Adrenal gland (tissue), 12 donors: ENCODE data around the gene GPATCH4. TPM values are rescaled to one million over a fixed set of nuclear protein-coding genes. Genes with fewer than 3 reads are reported as not detected.
"Not testable (repeated sequence)": the region's sequence is repeated elsewhere in the genome, so short reads cannot be mapped to it uniquely, and the experiment has no call there.

Source experiments
- DNase-seq, 7 donors: peaks; one replicate each; pipeline ENCODE4 v3.0.0-alpha.2; 2019 to 2020
- H3K27ac ChIP-seq, 5 donors: fragments of 200-600 bp; sonication (generic) in 4 of 5; 1 replicate in 3 of 5; 2 replicates in 2 of 5; pipeline versions ENCODE4 v1.5.1 to v1.8.0; 2016 to 2020; ENCODE audit warnings: mild to moderate bottlenecking in 1 of 5
- H3K27me3 ChIP-seq: fragments of 200-600 bp; 2 replicates; pipeline ENCODE4 v1.8.0; 2021
- H3K36me3 ChIP-seq, 2 donors: fragments of 200-600 bp; replicated peaks in 1 of 2; 1 replicate in 1 of 2; 2 replicates in 1 of 2; pipeline versions ENCODE4 v1.5.1 to v1.8.0; 2018 to 2022
- H3K4me1 ChIP-seq, 2 donors: fragments of 200-600 bp; replicated peaks in 1 of 2; 1 replicate in 1 of 2; 2 replicates in 1 of 2; pipeline versions ENCODE4 v1.5.1 to v1.8.0; 2018 to 2021
- H3K4me3 ChIP-seq, 4 donors: fragments of 200-600 bp; sonication (generic) in 3 of 4; one replicate each; pipeline ENCODE4 v1.5.1; 2016 to 2018
- H3K9me3 ChIP-seq, 3 donors: fragments of 200-600 bp; sonication (generic) in 1 of 3; replicated peaks in 1 of 3; 1 replicate in 2 of 3; 2 replicates in 1 of 3; pipeline versions ENCODE4 v1.5.1 to v1.8.0; 2016 to 2021
- CTCF ChIP-seq, 6 experiments: fragments of 450-650 bp in 4 of 6; fragments of 200-600 bp in 2 of 6; sonication (generic) in 1 of 6; IDR thresholded peaks; 1 replicate in 5 of 6; 2 replicates in 1 of 6; pipeline versions ENCODE4 v1.5.1 to v1.8.0; 2016 to 2021; ENCODE audit warnings: antibody characterized with exemption in 6 of 6, mild to moderate bottlenecking in 2 of 6, moderate library complexity in 1 of 6
- POLR2A ChIP-seq, 2 donors: fragments of 450-650 bp; IDR thresholded peaks; one replicate each; pipeline ENCODE4 v1.6.1; 2017; ENCODE audit warnings: antibody characterized with exemption in 2 of 2, mild to moderate bottlenecking in 2 of 2, moderate library complexity in 1 of 2
- WGBS, 4 donors: extraction: QIAGEN DNeasy Blood & Tissue Kit in 2 of 4; methylation state at CpG; one replicate each; pipeline versions ENCODE4 v1.1.5 to v1.1.7; 2013 to 2017; 5-methylcytosine and 5-hydroxymethylcytosine counted together
- intact Hi-C, 2 donors: fragments of 100-400 bp; cut with DNase I; formaldehyde crosslinking; loops; one replicate each; pipeline versions ENCODE4 v1.14.1 to v1.15.0; 2022 to 2023
- polyA plus RNA-seq, 3 donors: library from polyadenylated mRNA; stranded (reverse); fragments of 200-250 nt in 2 of 3; fragments of 350-450 nt in 1 of 3; fragmentation: Illumina TruSeq in 1 of 3; extraction: RNeasy Lipid Tissue Mini Kit (QIAGEN cat#74804) in 1 of 3; gene quantifications; one replicate each; pipeline ENCODE4 v1.2.3, GENCODE V29; 2013 to 2014
- total RNA-seq, 9 donors: library from RNA; depleted of rRNA in 4 of 9; stranded (reverse); fragments of >200 nt in 4 of 9; fragments of 120-200 nt in 1 of 9; fragmentation: NEBNext Ultra II Directional in 1 of 9; extraction: Animal tissue kit (Norgen Biotek cat#: 25700) in 1 of 9; gene quantifications; one replicate each; pipeline versions ENCODE4 v1.1.0 to v1.2.4, GENCODE V29; 2013 to 2023
- donor health status: healthy with polysubstance abuse.
- donor health status: Bipolar disorder and iron deficiency.
- donor health status: DM: yes; HTN: yes; CAD: no.
- donor health status: DM: no; HTN: no; CAD: no.
- donor health status: DM: no; HTN: no; CAD: no.
- donor health status: DM: yes; HTN: yes; CAD: no.

Gene GPATCH4
- total and polyA plus RNA-seq, 12 donors: 7.8 to 72.2 (median 26.3) TPM

- H3K9me3 ChIP-seq: no peaks in the 10 kb centered on the region
- H3K4me3 ChIP-seq: no peak overlapping the region
- 40 to 64% (median 52%) methylated on average over 3 of the region's 3 CpGs for WGBS, 4 donors
- peaks cover 10% of the 10 kb centered on the region for H3K27me3 ChIP-seq
- H3K27ac ChIP-seq: no peak overlapping the region
- no peaks in the 10 kb centered on the region for H3K36me3 ChIP-seq
- H3K4me1 ChIP-seq: peaks cover 4 to 10% of the 10 kb centered on the region in 2 donors
- no peak for TF ChIP-seq POLR2A (IDR thresholded peaks at IDR 0.05)
- intact Hi-C loops: loop anchor here in 1 of 2 donors (5.0 to 10.0 kb wide), 2 partner anchors 160 to 228 kb away; no protein-coding TSS in a partner anchor
- DNase-seq: no peak
Observed at GRCh38 chr1:156612666-156613065, 11.4 kb upstream of the GPATCH4 start.

GRCh38 chr1:156610072-156610471, 8.8 kb upstream of the GPATCH4 start:
- peaks cover 10% of the 10 kb centered on the region for H3K27me3 ChIP-seq
- 76 to 85% (median 80%) methylated on average over 9 of the region's 9 CpGs for WGBS, 4 donors
- H3K36me3 ChIP-seq, H3K27ac ChIP-seq, H3K4me1 ChIP-seq, H3K9me3 ChIP-seq, DNase-seq, H3K4me3 ChIP-seq: not testable (repeated sequence)
- intact Hi-C loops: loop anchor here in 1 of 2 donors (5.0 to 10.0 kb wide), 2 partner anchors 158 to 225 kb away; no protein-coding TSS in a partner anchor

- intact Hi-C loops: no loop called here
- H3K9me3 ChIP-seq: no peaks in the 10 kb centered on the region
Observed at GRCh38 chr1:156608981-156609380, 7.7 kb upstream of the GPATCH4 start.

GRCh38 chr1:156608036-156608674, 6.9 kb upstream of the GPATCH4 start:
- Histone ChIP-seq H3K9me3 (no peaks in the 10 kb centered on the region), H3K36me3 (no peaks in the 10 kb centered on the region), H3K27me3 (peaks cover 10% of the 10 kb centered on the region), H3K27ac (no peak overlapping the region), H3K4me1 (no peaks in the 10 kb centered on the region), H3K4me3 (no peak overlapping the region)
- peak; percentile 62 to 83 (median 70) for DNase-seq
- TF ChIP-seq CTCF (IDR thresholded peaks at IDR 0.05) (peak; percentile 68 to 92 (median 82)), POLR2A (IDR thresholded peaks at IDR 0.05) (no peak)
- intact Hi-C loops: no loop called here
- WGBS, 4 donors: 28 to 29% (median 28%) methylated on average over 7 of the region's 7 CpGs

More at GRCh38 chr1:156608981-156609380, 7.7 kb upstream of the GPATCH4 start:
- Histone ChIP-seq H3K27ac (no peak overlapping the region), H3K4me3 (no peak overlapping the region), H3K36me3 (no peaks in the 10 kb centered on the region), H3K27me3 (peaks cover 10% of the 10 kb centered on the region), H3K4me1 (no peaks in the 10 kb centered on the region)
- 27 to 52% (median 37%) methylated on average over 6 of the region's 6 CpGs for WGBS, 4 donors
- peak in 4 of 6 experiments; percentile 16 to 38 (median 30) for TF ChIP-seq CTCF (IDR thresholded peaks at IDR 0.05)
- no peak for TF ChIP-seq POLR2A (IDR thresholded peaks at IDR 0.05)
- DNase-seq: no peak

GRCh38 chr1:156607344-156607743, 6.1 kb upstream of the GPATCH4 start:
- WGBS, 4 donors: 63 to 85% (median 72%) methylated on average over 4 of the region's 4 CpGs
- DNase-seq, H3K27ac ChIP-seq: not testable (repeated sequence)

GRCh38 chr1:156602557-156602993, 1.3 kb upstream of the GPATCH4 start:
- Histone ChIP-seq H3K27ac (no peak overlapping the region), H3K4me3 (no peak overlapping the region), H3K9me3 (no peaks in the 10 kb centered on the region), H3K27me3 (no peaks in the 10 kb centered on the region), H3K36me3 (peaks cover 0 to 10% of the 10 kb centered on the region in 2 donors), H3K4me1 (peaks cover 6 to 16% of the 10 kb centered on the region in 2 donors)
- WGBS, 4 donors: 33 to 42% (median 37%) methylated on average over 10 of the region's 10 CpGs
- DNase-seq: no peak
- peak in 3 of 6 experiments; percentile 11 to 27 (median 25) for TF ChIP-seq CTCF (IDR thresholded peaks at IDR 0.05)
- TF ChIP-seq POLR2A (IDR thresholded peaks at IDR 0.05): no peak
- intact Hi-C loops: no loop called here

More at GRCh38 chr1:156607344-156607743, 6.1 kb upstream of the GPATCH4 start:
- peaks cover 10% of the 10 kb centered on the region for H3K27me3 ChIP-seq
- H3K9me3 ChIP-seq, H3K4me1 ChIP-seq, H3K4me3 ChIP-seq, intact Hi-C loops, H3K36me3 ChIP-seq: not testable (repeated sequence)
